ENCODE data around the gene CNPY1.
"Not testable (repeated sequence)": the region's sequence is repeated elsewhere in the genome, so short reads cannot be mapped to it uniquely, and the experiment has no call there.

Gene CNPY1

GRCh38 chr7:155546449-155546848 lies at the start of gene CNPY1:
Gene CNPY1, minus strand, starts transcription at chr7:155546559. Its CDS starts 630 bp downstream, at chr7:155545929.
- DNase-seq (ENCODE audit: insufficient read length, low spot score); FAIRE-seq: not testable (repeated sequence)

DNA sequence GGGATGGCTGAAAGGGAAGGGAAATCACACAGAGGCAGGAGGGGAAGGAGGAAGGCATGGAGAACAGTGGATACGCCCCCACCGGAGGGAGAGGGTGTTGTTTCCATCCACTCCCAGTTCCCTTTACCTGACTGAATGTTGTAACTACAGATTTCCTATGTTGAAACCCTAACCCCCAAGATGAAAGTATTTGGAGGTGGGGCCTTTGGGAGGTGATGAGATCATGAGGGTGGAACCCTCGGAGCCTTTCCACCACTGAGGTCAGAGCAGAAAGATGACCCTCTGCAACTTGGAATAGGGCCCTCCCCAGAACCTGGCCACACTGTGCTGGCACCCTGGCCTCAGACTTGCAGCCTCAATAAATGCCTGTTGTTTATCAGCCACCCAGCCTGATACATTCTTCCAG lies 48.6 kb upstream of the CNPY1 start:
- DNase-seq (ENCODE audit: insufficient read length, low spot score), result no peak
- FAIRE-seq, result no peak
- TF ChIP-seq POLR2A (IDR thresholded peaks at IDR 0.05; ENCODE audit: low read depth, low read length), result no peak

GRCh38 chr7:155594163-155594732 lies 47.9 kb upstream of the CNPY1 start:
- no peak for FAIRE-seq
- DNase-seq (ENCODE audit: insufficient read length, low spot score), result no peak
- no peak for TF ChIP-seq POLR2A (IDR thresholded peaks at IDR 0.05; ENCODE audit: low read depth, low read length)

DNA sequence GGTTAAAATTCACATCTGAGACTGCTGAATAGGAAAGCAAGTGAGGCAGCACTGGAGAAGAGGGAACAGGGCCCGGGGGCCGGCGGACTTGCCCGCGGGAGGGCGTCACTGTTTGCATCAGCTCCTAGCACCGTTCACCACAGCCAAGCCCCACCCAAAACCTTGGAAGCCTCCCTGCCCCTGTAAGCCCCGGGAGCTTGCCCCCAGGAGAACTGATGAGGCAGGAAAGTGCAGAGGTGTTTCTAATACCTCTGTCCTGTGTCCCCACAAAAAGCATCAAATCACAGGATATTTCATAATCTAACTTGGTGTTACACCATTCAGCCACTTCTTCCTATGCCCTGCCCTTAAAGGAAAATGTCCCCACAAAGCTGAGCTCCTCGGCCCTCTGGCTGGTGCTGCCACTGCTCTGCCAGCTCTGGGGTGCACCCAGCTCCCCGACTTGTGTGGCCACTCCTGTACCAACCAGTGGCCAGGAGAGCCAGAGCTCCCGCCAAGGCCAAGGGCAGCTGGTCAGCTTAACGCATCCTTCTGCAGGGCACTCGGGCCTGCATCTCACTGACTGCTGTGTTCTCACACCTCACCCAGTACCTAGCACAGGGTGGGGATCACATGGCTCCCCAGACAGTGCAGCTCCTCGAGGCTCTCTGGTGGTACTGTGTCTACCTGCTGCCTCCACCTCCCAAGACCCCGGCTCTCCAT lies 47.3 kb upstream of the CNPY1 start:
- no peak for TF ChIP-seq POLR2A (IDR thresholded peaks at IDR 0.05; ENCODE audit: low read depth, low read length)
- DNase-seq (ENCODE audit: insufficient read length, low spot score) (no peak), FAIRE-seq (no peak)

DNA sequence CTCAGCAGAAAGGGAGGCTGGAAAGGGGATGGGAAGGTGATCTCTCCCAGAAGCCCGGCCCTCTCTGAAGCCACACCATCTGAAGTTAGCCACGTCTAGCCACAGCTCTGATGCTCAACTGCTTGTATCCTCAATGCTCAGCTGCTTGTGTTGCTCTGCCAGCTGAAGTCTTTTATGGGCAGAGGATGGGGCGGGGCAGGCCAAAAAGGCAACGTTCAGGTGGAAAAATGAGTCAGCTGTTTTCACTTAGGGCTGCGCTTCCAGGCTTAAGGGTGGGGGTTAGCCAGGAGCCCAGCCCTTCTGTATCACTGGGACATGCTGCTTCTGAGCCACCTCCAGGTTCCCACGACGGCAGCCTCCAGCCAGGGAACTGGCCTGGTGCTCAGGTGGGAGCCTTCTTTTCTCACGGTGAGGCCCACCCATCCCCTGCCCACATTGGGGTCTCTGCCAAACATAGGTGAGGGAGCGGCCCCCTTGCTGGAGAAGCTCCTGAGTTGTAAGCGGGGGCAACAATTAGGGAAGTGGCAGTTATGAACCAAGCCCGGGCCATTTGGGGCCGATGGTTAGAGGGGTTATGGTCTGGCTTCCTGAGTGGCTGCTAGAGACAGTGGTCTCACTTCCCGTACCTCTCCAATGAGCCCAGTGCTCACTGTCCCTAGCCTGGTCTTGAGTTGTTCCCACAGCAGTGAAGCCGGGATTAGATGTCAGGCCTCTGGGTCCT lies 44.9 kb upstream of the CNPY1 start:
- no peak for FAIRE-seq
- DNase-seq (ENCODE audit: insufficient read length, low spot score), result no peak
- no peak for TF ChIP-seq POLR2A (IDR thresholded peaks at IDR 0.05; ENCODE audit: low read depth, low read length)

DNA sequence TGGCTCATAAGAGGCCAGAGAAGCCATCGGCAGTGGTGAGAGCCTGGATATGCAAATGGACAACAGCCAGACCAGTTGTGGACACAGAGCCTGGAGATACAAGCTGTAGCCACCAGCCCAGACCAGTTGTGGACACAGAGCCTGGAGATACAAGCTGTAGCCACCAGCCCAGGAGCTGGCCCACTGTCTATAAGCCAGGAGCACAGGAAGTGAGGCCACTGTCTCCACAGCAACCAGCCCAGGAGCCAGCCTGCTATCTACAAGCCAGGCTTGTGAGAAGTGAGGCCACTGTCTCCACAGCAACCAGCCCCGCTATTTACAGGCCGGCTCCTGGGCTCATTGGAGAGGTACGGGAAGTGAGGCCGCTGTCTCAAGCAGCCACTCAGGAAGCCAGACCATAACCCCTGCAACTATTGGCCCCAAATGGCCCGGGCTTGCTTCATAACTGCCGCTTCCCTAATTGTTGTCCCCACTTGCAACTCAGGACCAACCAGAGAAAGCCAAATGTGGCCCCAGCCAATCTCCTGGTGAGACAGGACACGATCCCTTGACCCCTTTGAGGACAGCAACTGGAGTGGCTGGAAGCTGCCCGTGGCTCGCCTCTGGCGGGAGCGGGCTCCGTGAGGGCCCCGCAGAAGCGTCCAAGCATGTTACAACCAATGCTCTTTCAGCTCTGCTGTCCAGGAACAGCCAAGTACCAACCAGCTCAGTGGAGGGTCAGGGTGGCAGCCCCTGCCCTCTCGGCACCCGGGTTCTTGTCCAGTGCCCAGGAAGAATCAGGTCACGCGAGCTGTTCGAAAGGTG lies 44.1 kb upstream of the CNPY1 start:
- DNase-seq (ENCODE audit: insufficient read length, low spot score) (peak; percentile 19), FAIRE-seq (no peak)
- TF ChIP-seq POLR2A (IDR thresholded peaks at IDR 0.05; ENCODE audit: low read depth, low read length), result no peak

GRCh38 chr7:155589001-155589980 lies 42.9 kb upstream of the CNPY1 start:
- TF ChIP-seq POLR2A (IDR thresholded peaks at IDR 0.05; ENCODE audit: low read depth, low read length), result no peak
- no peak for DNase-seq (ENCODE audit: insufficient read length, low spot score)
- FAIRE-seq, result no peak

GRCh38 chr7:155588468-155588998 lies 42.2 kb upstream of the CNPY1 start:
- no peak for TF ChIP-seq POLR2A (IDR thresholded peaks at IDR 0.05; ENCODE audit: low read depth, low read length)
- DNase-seq (ENCODE audit: insufficient read length, low spot score), result no peak
- no peak for FAIRE-seq

DNA sequence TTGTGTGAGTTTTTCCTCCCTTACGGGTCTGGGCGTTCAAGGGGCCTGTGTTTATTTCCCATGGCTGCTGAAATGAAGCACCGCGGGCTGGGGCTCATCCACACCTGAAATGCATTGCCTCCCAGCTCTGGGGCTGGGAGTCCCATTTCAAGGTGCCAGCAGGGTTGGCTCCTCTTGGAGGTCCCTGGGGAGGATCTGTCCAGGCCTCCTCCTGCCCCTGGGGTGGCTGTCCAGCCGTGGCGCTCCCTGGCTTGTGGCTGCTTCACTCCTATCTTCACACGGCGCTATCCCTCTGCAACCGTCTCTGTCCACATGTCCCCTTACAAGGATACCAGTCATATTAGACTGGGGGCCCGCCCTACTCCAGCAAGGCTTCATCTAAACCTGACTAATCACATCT lies 41.1 kb upstream of the CNPY1 start:
- DNase-seq (ENCODE audit: insufficient read length, low spot score) (no peak), FAIRE-seq (no peak)
- TF ChIP-seq POLR2A (IDR thresholded peaks at IDR 0.05; ENCODE audit: low read depth, low read length), result no peak

GRCh38 chr7:155586843-155587440 lies 40.6 kb upstream of the CNPY1 start:
- no peak for TF ChIP-seq POLR2A (IDR thresholded peaks at IDR 0.05; ENCODE audit: low read depth, low read length)
- DNase-seq (ENCODE audit: insufficient read length, low spot score) (no peak), FAIRE-seq (no peak)

DNA sequence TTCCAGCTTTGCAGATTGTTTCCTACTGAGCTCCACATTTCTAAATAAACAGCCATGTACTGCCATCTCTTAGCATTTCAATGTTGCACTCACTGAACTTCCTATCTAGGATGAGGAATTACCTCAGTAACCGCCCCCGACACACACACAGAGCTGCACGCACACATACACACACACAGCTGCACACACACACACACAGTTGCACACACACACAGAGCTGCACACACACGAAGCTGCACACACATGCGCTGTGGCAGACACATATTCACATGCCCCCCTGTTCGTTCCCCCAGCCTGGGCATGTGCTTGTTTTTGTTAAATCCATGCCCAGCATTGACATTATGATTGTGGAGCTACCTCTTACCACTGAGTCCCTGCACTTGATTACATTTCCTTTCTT lies 39.6 kb upstream of the CNPY1 start:
- DNase-seq (ENCODE audit: insufficient read length, low spot score) (no peak), FAIRE-seq (no peak)
- TF ChIP-seq POLR2A (IDR thresholded peaks at IDR 0.05; ENCODE audit: low read depth, low read length), result no peak

GRCh38 chr7:155585532-155585895 lies 39.2 kb upstream of the CNPY1 start:
- FAIRE-seq, result no peak
- DNase-seq (ENCODE audit: insufficient read length, low spot score), result no peak
- TF ChIP-seq POLR2A (IDR thresholded peaks at IDR 0.05; ENCODE audit: low read depth, low read length), result no peak

Measured in H54 (cell line).